ENCODE data around the gene KRTAP4-6. TPM values are rescaled to one million over a fixed set of nuclear protein-coding genes. Genes with fewer than 3 reads are reported as not detected.
A peak's percentile ranks its signal among the peaks of the same experiment; 100 is the strongest.

The KRTAP4-6 gene
- total and polyA plus RNA-seq, 2 of the 4 experiments (the other 2 are of a cell fraction) = not detected

- no peak overlapping the region for H3K9ac ChIP-seq (ENCODE audit: low read depth, low read length)
- H2AFZ ChIP-seq (replicated peaks; ENCODE audit: low read length, poor library complexity) = peak overlapping the region; percentile 71
Measured at GRCh38 chr17:41178341-41178740, 38.0 kb upstream of the KRTAP4-6 start.

More at GRCh38 chr17:41178341-41178740, 38.0 kb upstream of the KRTAP4-6 start:
- POLR2A ChIA-PET (ENCODE audit: unreplicated experiment) = interaction anchor here (0.7 kb wide), 1 partner anchor 153 kb away, joined by 3 read pairs; no protein-coding TSS in a partner anchor
- Histone ChIP-seq H2BK20ac (ENCODE audit: low read depth, low read length) (no peak overlapping the region), H4K20me1 (ENCODE audit: insufficient read depth, low read length) (no peaks in the 10 kb centered on the region), H3K14ac (replicated peaks; ENCODE audit: low read depth, low read length) (peak overlapping the region; percentile 72; the same call in 1 of the 2 replicates), H2BK15ac (ENCODE audit: low read depth, low read length) (0 out of 3 replicates have a peak overlapping the region, but pooled peaks have one; percentile 38), H4K8ac (ENCODE audit: low read depth in 2 of 2, low read length in 2 of 2) (peak overlapping the region in 1 of 2 experiments; percentile 68; a peak in 1 of 4 replicates), H2AK5ac (ENCODE audit: low read depth, low read length) (peak overlapping the region; percentile 44; the same call in 1 of the 2 replicates), H3K27me3 (ENCODE audit: control insufficient read depth, insufficient read depth, low read length) (no peaks in the 10 kb centered on the region; the same call in 1 of the 2 replicates), H3K27ac (ENCODE audit: insufficient read depth, low read length) (no peak overlapping the region), H3K4me3 (ENCODE audit: insufficient read depth, low read depth, low read length) (no peak overlapping the region), H3K9me3 (ENCODE audit: control insufficient read depth, insufficient read depth, low read length) (no peaks in the 10 kb centered on the region), H3K23ac (ENCODE audit: low read depth, low read length) (0 out of 2 replicates have a peak overlapping the region, but pooled peaks have one; percentile 8), H3K36me3 (ENCODE audit: control insufficient read depth, insufficient read depth, low read length) (no peaks in the 10 kb centered on the region), H2AK9ac (replicated peaks; ENCODE audit: low read depth, low read length, poor library complexity) (no peak overlapping the region), H2BK5ac (ENCODE audit: low read depth, low read length, poor library complexity, severe bottlenecking) (peak overlapping the region; percentile 75), H3K79me1 (ENCODE audit: low read depth in 1 of 2, low read length in 2 of 2) (no peaks in the 10 kb centered on the region), H3K4me2 (ENCODE audit: low read depth, low read length) (no peak overlapping the region), H3K9me1 (ENCODE audit: insufficient read depth, low read length) (no peaks in the 10 kb centered on the region; the same call in 1 of the 2 replicates), H3K4ac (ENCODE audit: low read depth, low read length) (peak overlapping the region; percentile 57; the same call in 1 of the 2 replicates), H4K5ac (ENCODE audit: low read depth, low read length) (peak overlapping the region; percentile 51; the same call in 1 of the 2 replicates), H3K4me1 (ENCODE audit: control insufficient read depth, insufficient read depth, low read length) (peaks cover 3% of the 10 kb centered on the region; the same call in 1 of the 2 replicates), H3K56ac (ENCODE audit: extremely low read depth, insufficient read depth, low read length) (no peak overlapping the region), H4K91ac (ENCODE audit: insufficient read depth, low read depth, low read length) (no peak overlapping the region), H2BK120ac (ENCODE audit: low read depth, low read length) (peak overlapping the region; percentile 21; the same call in 1 of the 2 replicates), H3K18ac (ENCODE audit: low read depth, low read length) (peak overlapping the region; percentile 75; the same call in 1 of the 2 replicates)
- CTCF ChIA-PET = no interaction called here
- dilution Hi-C loops (cut with HindIII; ENCODE audit: low sequenced_read_pairs, unreplicated experiment) = no loop called here
- BruUV-seq (replicated peaks) = no TSS peak
- intact Hi-C loops (cut with micrococcal nuclease) = no loop called here
- TF ChIP-seq RFX5 (IDR thresholded peaks at IDR 0.05; ENCODE audit: low read depth, low read length) = no peak
- no peak for TF ChIP-seq RAD21 (IDR thresholded peaks at IDR 0.05; ENCODE audit: low read length)
- TF ChIP-seq USF2 (IDR thresholded peaks at IDR 0.05; ENCODE audit: low read depth, low read length) = peak; percentile 42
- WGBS, 2 experiments (ENCODE audit: extremely low coverage in 2 of 2, insufficient read length in 1 of 2) = no CpG with 5 or more reads among the region's 3 CpGs
- ATAC-seq (ENCODE audit: low read depth) (peak; percentile 40; the same call in 1 of the 2 replicates), DNase-seq (peak; percentile 72)
- in situ Hi-C loops (cut with MboI; ENCODE audit: low sequenced_read_pairs) = no loop called here
